Gastrocnemius medialis (tissue), 4 donors: Measurements from ENCODE around the gene HINT2. TPM values are rescaled to one million over a fixed set of nuclear protein-coding genes. Genes with fewer than 3 reads are reported as not detected.

Experiments
- ATAC-seq, 2 donors: fragments of 150-250 bp; one replicate each; pipeline ENCODE4 v1.9.1; 2016
- DNase-seq, 2 donors: peaks; one replicate each; pipeline ENCODE4 v3.0.0-alpha.2; 2019
- H3K27ac ChIP-seq, 4 donors: fragments of 200-600 bp; sonication (generic); 1 replicate in 1 of 4; 2 replicates in 3 of 4; pipeline ENCODE4 v1.5.1; 2016 to 2018; ENCODE audit warnings: mild to moderate bottlenecking in 2 of 4, moderate library complexity in 1 of 4
- H3K27me3 ChIP-seq, 3 donors: fragments of 200-600 bp; sonication (generic) in 2 of 3; 1 replicate in 1 of 3; 2 replicates in 2 of 3; pipeline versions ENCODE4 v1.5.1 to v1.6.0; 2016 to 2019; ENCODE audit warnings: mild to moderate bottlenecking in 1 of 3, moderate library complexity in 1 of 3
- H3K36me3 ChIP-seq, 2 donors: fragments of 200-600 bp; sonication (generic) in 1 of 2; one replicate each; pipeline ENCODE4 v1.5.1; 2017 to 2018
- H3K4me1 ChIP-seq, 2 donors: fragments of 200-600 bp; sonication (generic) in 1 of 2; one replicate each; pipeline ENCODE4 v1.5.1; 2016 to 2017; ENCODE audit warnings: mild to moderate bottlenecking in 2 of 2
- H3K4me3 ChIP-seq, 4 donors: fragments of 200-600 bp; sonication (generic) in 3 of 4; 1 replicate in 1 of 4; 2 replicates in 3 of 4; pipeline ENCODE4 v1.5.1; 2016 to 2019; ENCODE audit warnings: mild to moderate bottlenecking in 2 of 4
- H3K9me3 ChIP-seq, 3 donors: fragments of 200-600 bp; sonication (generic) in 2 of 3; 1 replicate in 1 of 3; 2 replicates in 2 of 3; pipeline ENCODE4 v1.5.1; 2016 to 2019
- POLR2A ChIP-seq, 2 donors: fragments of 450-650 bp; IDR thresholded peaks; one replicate each; pipeline ENCODE4 v1.6.1; 2017; ENCODE audit warnings: antibody characterized with exemption in 2 of 2, mild to moderate bottlenecking in 2 of 2, moderate library complexity in 2 of 2
- in situ Hi-C, 4 donors: fragments of 200-750 bp; cut with MboI; loops; one replicate each; pipeline versions ENCODE4 v1.15.0 to v1.8.0; 2017; ENCODE audit warnings: low sequenced_read_pairs in 4 of 4
- intact Hi-C: fragments of 100-400 bp; cut with DNase I; formaldehyde crosslinking; loops from one replicate; pipeline ENCODE4 v1.15.1; 2023; ENCODE audit warnings: low total_unique reads
- total RNA-seq, 4 donors: library from RNA; depleted of rRNA; stranded (reverse); fragments of >200 nt; gene quantifications; one replicate each; pipeline versions ENCODE4 v1.1.0 to v1.2.3, GENCODE V29; 2016
- TF ChIP-seq, protein P1 (sequence below), 5 experiments: fragments of 450-650 bp in 3 of 5; fragments of 200-600 bp in 2 of 5; sonication (generic) in 2 of 5; IDR thresholded peaks in 4 of 5; conservative IDR thresholded peaks in 1 of 5; 1 replicate in 4 of 5; 2 replicates in 1 of 5; pipeline ENCODE4 v1.5.1; 2016 to 2019; ENCODE audit warnings: antibody characterized with exemption in 5 of 5, mild to moderate bottlenecking in 3 of 5, moderate library complexity in 3 of 5

HINT2 gene
- total RNA-seq, 4 donors from 2014 or later = 4.5 to 26.7 (median 22.0) TPM

- intact Hi-C loops = loop anchor here (1.0 to 10.0 kb wide), 5 partner anchors 20 to 817 kb away; partner anchors contain the start of genes ATOSB, CCDC107, NPR2 and RMRP
- H3K4me3 ChIP-seq = peak overlapping the region; percentile 53 to 60 (median 59)
These were observed 3.3 kb downstream of the HINT2 start for GRCh38 chr9:35811381-35812024.

DNA sequence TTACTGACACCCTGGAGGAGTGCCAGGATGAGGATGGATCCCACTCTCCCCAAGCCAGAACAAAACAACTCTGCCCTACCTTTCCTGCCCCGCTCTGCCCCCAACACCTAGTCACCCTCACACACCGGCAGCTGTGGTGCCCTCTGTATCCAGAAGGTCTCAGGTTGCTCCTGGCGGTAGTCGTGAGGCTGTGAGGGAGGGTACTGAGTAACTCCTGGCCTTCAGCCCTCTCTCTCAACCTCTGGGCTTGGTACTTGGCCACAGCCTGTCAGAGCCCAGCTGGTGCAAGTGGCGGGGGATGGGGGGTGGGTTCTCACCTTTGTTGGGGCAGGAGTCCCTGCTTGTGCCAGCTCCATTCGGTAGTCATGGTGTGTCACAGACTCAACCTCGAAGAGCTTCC lies 4.7 kb downstream of the HINT2 start:
- in situ Hi-C loops = no loop called here
- Histone ChIP-seq H3K4me1 (peaks cover 30 to 34% of the 10 kb centered on the region in 2 donors), H3K9me3 (no peaks in the 10 kb centered on the region), H3K27ac (no peak overlapping the region), H3K36me3 (peaks cover 0 to 43% of the 10 kb centered on the region in 2 donors), H3K27me3 (no peaks in the 10 kb centered on the region), H3K4me3 (no peak overlapping the region)
- intact Hi-C loops = loop anchor here (5.0 to 10.0 kb wide), 4 partner anchors 153 to 815 kb away; partner anchors contain the start of genes ATOSB, CCDC107 and RMRP
- no peak for DNase-seq
- no peak for ATAC-seq
- TF ChIP-seq, protein P1, sequence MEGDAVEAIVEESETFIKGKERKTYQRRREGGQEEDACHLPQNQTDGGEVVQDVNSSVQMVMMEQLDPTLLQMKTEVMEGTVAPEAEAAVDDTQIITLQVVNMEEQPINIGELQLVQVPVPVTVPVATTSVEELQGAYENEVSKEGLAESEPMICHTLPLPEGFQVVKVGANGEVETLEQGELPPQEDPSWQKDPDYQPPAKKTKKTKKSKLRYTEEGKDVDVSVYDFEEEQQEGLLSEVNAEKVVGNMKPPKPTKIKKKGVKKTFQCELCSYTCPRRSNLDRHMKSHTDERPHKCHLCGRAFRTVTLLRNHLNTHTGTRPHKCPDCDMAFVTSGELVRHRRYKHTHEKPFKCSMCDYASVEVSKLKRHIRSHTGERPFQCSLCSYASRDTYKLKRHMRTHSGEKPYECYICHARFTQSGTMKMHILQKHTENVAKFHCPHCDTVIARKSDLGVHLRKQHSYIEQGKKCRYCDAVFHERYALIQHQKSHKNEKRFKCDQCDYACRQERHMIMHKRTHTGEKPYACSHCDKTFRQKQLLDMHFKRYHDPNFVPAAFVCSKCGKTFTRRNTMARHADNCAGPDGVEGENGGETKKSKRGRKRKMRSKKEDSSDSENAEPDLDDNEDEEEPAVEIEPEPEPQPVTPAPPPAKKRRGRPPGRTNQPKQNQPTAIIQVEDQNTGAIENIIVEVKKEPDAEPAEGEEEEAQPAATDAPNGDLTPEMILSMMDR (IDR thresholded peaks at IDR 0.05 in 4 of 5, conservative IDR thresholded peaks at IDR 0.05 in 1 of 5) = no peak
- no peak for TF ChIP-seq POLR2A (IDR thresholded peaks at IDR 0.05)

More at GRCh38 chr9:35811381-35812024, 3.3 kb downstream of the HINT2 start:
- ATAC-seq (no peak), DNase-seq (peak in 1 of 2 donors; percentile 31)
- Histone ChIP-seq H3K9me3 (no peaks in the 10 kb centered on the region), H3K4me1 (peaks cover 30 to 34% of the 10 kb centered on the region in 2 donors), H3K36me3 (peaks cover 0 to 31% of the 10 kb centered on the region in 2 donors), H3K27ac (peak overlapping the region; percentile 79 to 98 (median 96)), H3K27me3 (no peaks in the 10 kb centered on the region)
- in situ Hi-C loops = no loop called here
- no peak for TF ChIP-seq POLR2A (IDR thresholded peaks at IDR 0.05)
- TF ChIP-seq, protein P1 (IDR thresholded peaks at IDR 0.05 in 4 of 5, conservative IDR thresholded peaks at IDR 0.05 in 1 of 5) = no peak

GRCh38 chr9:35808433-35808832 lies 6.4 kb downstream of the HINT2 start:
- intact Hi-C loops (no loop called here), in situ Hi-C loops (no loop called here)
- TF ChIP-seq, protein P1 (IDR thresholded peaks at IDR 0.05 in 4 of 5, conservative IDR thresholded peaks at IDR 0.05 in 1 of 5) = no peak
- TF ChIP-seq POLR2A (IDR thresholded peaks at IDR 0.05) = no peak
- Histone ChIP-seq H3K9me3 (no peaks in the 10 kb centered on the region), H3K36me3 (peaks cover 0 to 46% of the 10 kb centered on the region in 2 donors), H3K4me3 (no peak overlapping the region), H3K27ac (no peak overlapping the region), H3K27me3 (no peaks in the 10 kb centered on the region), H3K4me1 (peaks cover 20 to 23% of the 10 kb centered on the region in 2 donors)
- DNase-seq = no peak
- no peak for ATAC-seq

- Histone ChIP-seq H3K9me3 (no peaks in the 10 kb centered on the region), H3K36me3 (peaks cover 0 to 52% of the 10 kb centered on the region in 2 donors), H3K4me3 (no peak overlapping the region), H3K4me1 (peaks cover 4 to 7% of the 10 kb centered on the region in 2 donors), H3K27me3 (no peaks in the 10 kb centered on the region), H3K27ac (no peak overlapping the region)
- TF ChIP-seq, protein P1 (IDR thresholded peaks at IDR 0.05 in 4 of 5, conservative IDR thresholded peaks at IDR 0.05 in 1 of 5) = no peak
- TF ChIP-seq POLR2A (IDR thresholded peaks at IDR 0.05) = no peak
- in situ Hi-C loops (no loop called here), intact Hi-C loops (no loop called here)
- DNase-seq (no peak), ATAC-seq (no peak)
These were observed 8.7 kb downstream of the HINT2 start for GRCh38 chr9:35806101-35806500.
